ENCODE data around the gene BTN1A1.

- TF ChIP-seq CTCF (IDR thresholded peaks at IDR 0.05; ENCODE audit: low read depth, low read length) (no peak), EZH2phosphoT487 (IDR thresholded peaks at IDR 0.05; ENCODE audit: low read depth) (no peak)
Observed at GRCh38 chr6:26554447-26554696, 54.3 kb downstream of the BTN1A1 start.
